ENCODE data around the gene RFLNA. TPM values are rescaled to one million over a fixed set of nuclear protein-coding genes. Genes with fewer than 3 reads are reported as not detected.

RFLNA gene
- total RNA-seq, 1 experiment from 2014 or later: 10.6 TPM

DNA sequence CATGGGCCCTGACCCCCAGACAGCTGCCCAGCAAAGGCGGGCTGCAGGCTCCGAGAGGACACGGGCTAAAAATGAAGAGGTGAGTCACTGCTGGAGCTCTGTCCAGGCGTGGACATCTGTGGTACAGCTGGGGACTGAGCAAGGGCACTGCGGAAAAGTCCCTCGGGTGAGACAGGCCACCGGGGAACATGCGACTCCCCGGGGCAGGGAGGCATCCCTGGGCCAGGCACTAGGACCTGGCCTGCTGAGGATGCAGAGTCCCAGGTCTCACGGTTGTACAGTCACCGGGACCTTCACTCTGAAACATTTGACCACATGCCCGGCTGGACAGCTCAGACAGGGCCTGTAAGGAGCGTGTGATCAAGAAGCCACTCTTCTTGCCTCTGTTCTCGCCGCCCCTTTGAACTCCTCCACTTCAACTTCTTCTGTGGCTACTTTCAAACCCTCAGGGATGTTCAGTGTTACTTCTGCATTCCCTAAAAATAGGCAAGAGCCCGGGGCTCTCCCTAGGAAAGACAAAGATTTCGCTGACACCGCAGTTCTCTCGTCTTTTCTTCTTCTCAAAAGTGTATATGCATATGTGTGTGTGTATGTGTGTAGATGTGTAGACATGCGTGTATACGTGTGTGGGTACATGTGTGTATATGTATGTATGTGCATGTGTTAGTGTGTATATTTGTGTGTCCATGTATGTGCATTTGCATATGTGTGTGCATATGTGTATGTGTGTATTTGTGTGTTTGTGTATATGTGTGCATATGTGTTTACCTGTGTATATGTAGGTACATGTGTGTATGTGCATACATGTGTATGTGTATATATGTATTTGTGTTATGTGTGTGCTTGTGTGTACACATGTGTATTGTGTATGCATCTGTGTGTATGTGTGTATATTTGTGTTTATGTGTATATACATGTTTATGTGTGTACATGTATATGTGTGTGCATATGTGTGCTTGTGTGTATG lies 5.0 kb upstream of the RFLNA start:
- H2BK15ac ChIP-seq (ENCODE audit: low read depth, low read length): no peak overlapping the region

More for the DNA sequence above, 5.0 kb upstream of the RFLNA start:
- Histone ChIP-seq H3T11ph (ENCODE audit: low read length) (no peak overlapping the region), H3K4me2 (ENCODE audit: insufficient read depth, insufficient read length, low read length) (no peak overlapping the region), H3K56ac (ENCODE audit: insufficient read length, low read depth, low read length) (no peak overlapping the region), H2AK5ac (ENCODE audit: insufficient read length, low read length) (no peak overlapping the region), H4K8ac (replicated peaks; ENCODE audit: insufficient read length, low read depth, low read length) (no peak overlapping the region), H3K4me1 (ENCODE audit: insufficient read depth, low read length) (no peaks in the 10 kb centered on the region), H3K14ac (ENCODE audit: insufficient read depth, low read length) (no peak overlapping the region), H4K20me1 (ENCODE audit: control insufficient read depth, insufficient read depth, insufficient read length) (no peaks in the 10 kb centered on the region), H3K9me3 (ENCODE audit: control insufficient read depth, low read depth, low read length) (no peaks in the 10 kb centered on the region), H4K5ac (ENCODE audit: insufficient read length, low read depth, low read length) (no peak overlapping the region), H2BK120ac (ENCODE audit: low read depth, low read length, poor library complexity, severe bottlenecking) (no peak overlapping the region), H4K91ac (ENCODE audit: insufficient read length, low read depth, low read length) (no peak overlapping the region), H2BK20ac (ENCODE audit: low read depth, low read length, poor library complexity, severe bottlenecking) (no peak overlapping the region), H3K9ac (ENCODE audit: extremely low read depth, insufficient read length, low read length) (no peak overlapping the region), H3K27me3 (ENCODE audit: insufficient read depth, low read length) (no peaks in the 10 kb centered on the region), H2BK12ac (ENCODE audit: insufficient read length, low read depth, low read length) (no peak overlapping the region), H3K27ac (ENCODE audit: insufficient read length, low read depth, low read length) (no peak overlapping the region), H3K23me2 (ENCODE audit: insufficient read length, low read depth, low read length, poor library complexity, severe bottlenecking) (peaks cover 3% of the 10 kb centered on the region), H3K79me1 (ENCODE audit: insufficient read depth, low read depth, low read length, poor library complexity, severe bottlenecking) (no peaks in the 10 kb centered on the region), H3K79me2 (ENCODE audit: insufficient read depth, low read length) (no peaks in the 10 kb centered on the region), H3K18ac (ENCODE audit: insufficient read length, low read depth, low read length) (no peak overlapping the region), H3K4ac (ENCODE audit: low read depth, low read length) (no peak overlapping the region), H2AFZ (ENCODE audit: low read length) (no peak overlapping the region), H2BK5ac (ENCODE audit: insufficient read length, low read length) (no peak overlapping the region), H3K23ac (ENCODE audit: insufficient read length, low read depth, low read length) (no peak overlapping the region)
- H3K4me1 Mint-ChIP-seq: peaks cover 20 to 31% of the 10 kb centered on the region in 2 experiments
- no CpG with 5 or more reads among the region's 21 CpGs for WGBS (ENCODE audit: extremely low coverage, insufficient read length, low lambda C conversion rate)
- peaks cover 30% of the 10 kb centered on the region for H3K27me3 Mint-ChIP-seq (ENCODE audit: low read depth)
- peaks cover 0 to 9% (median 3%) of the 10 kb centered on the region in 3 experiments; a peak in 3 of 7 replicates for H3K36me3 Mint-ChIP-seq (ENCODE audit: insufficient read depth in 1 of 3, low read depth in 3 of 3)
- peak overlapping the region in 1 of 3 experiments; percentile 45; a peak in 2 of 7 replicates for H3K27ac Mint-ChIP-seq
- TF ChIP-seq, protein P1, sequence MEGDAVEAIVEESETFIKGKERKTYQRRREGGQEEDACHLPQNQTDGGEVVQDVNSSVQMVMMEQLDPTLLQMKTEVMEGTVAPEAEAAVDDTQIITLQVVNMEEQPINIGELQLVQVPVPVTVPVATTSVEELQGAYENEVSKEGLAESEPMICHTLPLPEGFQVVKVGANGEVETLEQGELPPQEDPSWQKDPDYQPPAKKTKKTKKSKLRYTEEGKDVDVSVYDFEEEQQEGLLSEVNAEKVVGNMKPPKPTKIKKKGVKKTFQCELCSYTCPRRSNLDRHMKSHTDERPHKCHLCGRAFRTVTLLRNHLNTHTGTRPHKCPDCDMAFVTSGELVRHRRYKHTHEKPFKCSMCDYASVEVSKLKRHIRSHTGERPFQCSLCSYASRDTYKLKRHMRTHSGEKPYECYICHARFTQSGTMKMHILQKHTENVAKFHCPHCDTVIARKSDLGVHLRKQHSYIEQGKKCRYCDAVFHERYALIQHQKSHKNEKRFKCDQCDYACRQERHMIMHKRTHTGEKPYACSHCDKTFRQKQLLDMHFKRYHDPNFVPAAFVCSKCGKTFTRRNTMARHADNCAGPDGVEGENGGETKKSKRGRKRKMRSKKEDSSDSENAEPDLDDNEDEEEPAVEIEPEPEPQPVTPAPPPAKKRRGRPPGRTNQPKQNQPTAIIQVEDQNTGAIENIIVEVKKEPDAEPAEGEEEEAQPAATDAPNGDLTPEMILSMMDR (conservative IDR thresholded peaks at IDR 0.05): no peak
- no peak for DNase-seq
- H3K4me3 Mint-ChIP-seq: no peak overlapping the region
- peaks cover 10 to 14% of the 10 kb centered on the region in 2 experiments; a peak in 4 of 5 replicates for H3K9me3 Mint-ChIP-seq
